ENCODE data around the gene PLCL1.

- TF ChIP-seq EZH2phosphoT487 (IDR thresholded peaks at IDR 0.05; ENCODE audit: low read length) (no peak), CTCF (IDR thresholded peaks at IDR 0.05; ENCODE audit: low read length) (no peak), EZH2 (optimal IDR thresholded peaks at IDR 0.05; ENCODE audit: low read depth, low read length) (no peak)
Observed at GRCh38 chr2:197943731-197944130, 139.3 kb downstream of the PLCL1 start.
